Stimulated activated CD4-positive, alpha-beta T cell treated with anti-CD3 and anti-CD28 coated beads, Interleukin-12 subunit alpha, Interleukin-12 subunit beta, amount 100 ng/mL, for 4 hours (primary cell): ENCODE data around the gene GIMAP6.
"Not testable (repeated sequence)": the region's sequence is repeated elsewhere in the genome, so short reads cannot be mapped to it uniquely, and the experiment has no call there.

ENCODE experiments used
- DNase-seq: peaks from one replicate; pipeline ENCODE4 v3.0.0-alpha.2; 2020

The GIMAP6 gene

DNA sequence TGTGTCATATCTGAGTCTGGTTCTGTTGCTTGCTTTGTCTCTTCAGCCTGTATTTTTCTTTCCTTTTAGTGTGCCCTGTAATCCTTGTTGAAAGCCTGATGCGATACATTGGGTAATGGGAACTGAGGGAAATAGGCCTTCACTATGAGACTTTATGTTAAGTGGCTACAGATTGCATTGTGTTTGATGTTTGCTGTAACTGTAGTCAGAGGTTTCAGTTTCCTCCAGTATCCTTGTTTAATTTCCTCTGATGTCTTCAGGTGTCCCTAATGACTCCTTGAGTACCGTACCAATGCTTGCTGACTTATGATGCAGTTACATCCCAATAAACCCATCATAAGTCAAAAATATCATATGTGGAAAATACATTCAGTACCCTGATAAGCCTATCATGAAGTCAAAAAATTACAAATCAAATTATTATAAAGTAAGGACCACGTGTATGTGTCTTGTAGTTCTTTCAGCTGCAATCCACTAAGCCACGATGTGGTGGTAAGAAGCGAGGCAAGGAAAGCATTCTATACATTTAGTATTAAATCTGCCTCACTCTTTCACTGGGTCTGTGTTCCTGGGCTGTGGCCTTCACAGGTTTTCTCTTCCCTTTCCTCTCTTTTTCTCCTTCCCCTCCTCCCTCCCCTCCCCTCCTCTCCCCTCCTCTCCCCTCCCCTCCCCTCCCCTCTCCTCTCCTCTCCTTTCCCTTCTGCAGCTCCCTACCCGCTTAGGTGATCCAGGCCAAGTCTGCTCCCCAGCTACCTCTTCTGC lies 13.3 kb upstream of the GIMAP6 start:
- DNase-seq = no peak

DNA sequence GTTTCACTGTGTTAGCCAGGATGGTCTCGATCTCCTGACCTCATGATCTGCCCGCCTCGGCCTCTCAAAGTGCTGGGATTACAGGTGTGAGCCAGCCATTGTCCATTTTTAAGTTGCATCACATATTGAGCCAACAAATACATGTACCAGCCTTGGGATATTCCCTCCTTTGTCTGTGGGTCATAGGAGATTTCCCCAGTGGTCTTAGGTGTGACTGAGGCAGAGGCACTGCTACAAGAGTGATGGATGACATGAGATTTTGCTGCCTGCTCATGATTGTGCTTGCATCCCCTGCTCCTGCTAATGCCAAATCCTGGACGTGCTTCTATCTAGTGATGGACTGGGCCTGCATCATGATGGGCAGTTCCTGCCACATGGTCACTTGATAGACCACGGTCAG lies 10.7 kb upstream of the GIMAP6 start:
- no peak for DNase-seq

DNA sequence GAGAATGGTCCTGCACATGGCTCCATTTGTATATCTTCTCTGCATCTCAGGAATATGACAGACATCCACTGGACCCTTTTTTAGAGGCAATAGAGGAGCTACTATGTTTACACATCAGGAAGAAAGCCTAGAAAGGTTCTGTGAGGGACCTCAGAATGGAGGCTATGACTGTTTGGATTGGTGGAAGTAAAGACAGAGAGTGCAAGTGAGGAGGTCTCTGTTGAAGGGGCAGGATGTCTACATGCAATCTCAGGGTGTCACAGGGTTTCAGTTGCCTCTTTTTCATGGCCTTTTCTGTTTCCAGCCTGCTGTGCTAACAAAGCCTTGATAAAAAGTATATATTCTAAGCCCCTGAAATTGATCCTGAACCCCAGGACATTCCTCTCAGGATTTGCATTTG lies 9.7 kb upstream of the GIMAP6 start:
- DNase-seq = no peak

DNA sequence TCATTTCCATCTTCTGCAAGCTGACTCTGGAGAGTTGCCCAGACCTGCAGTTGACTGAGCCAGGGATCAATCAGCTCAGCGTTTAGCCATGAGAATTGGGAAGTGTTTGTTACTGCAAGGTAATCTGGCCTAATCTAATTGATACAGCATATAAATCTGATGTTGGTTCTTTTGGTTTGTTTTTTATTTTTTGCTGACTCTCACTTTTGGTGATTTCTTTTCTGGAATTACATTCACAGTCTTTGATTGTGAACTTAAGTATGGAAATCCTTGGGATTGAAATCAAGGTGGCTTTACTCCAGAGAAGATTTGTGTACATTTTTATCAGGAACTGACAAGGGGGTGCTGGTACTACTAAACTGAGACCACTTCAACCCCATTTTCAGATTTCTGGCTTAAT lies 1.7 kb upstream of the GIMAP6 start:
- DNase-seq = no peak

DNA sequence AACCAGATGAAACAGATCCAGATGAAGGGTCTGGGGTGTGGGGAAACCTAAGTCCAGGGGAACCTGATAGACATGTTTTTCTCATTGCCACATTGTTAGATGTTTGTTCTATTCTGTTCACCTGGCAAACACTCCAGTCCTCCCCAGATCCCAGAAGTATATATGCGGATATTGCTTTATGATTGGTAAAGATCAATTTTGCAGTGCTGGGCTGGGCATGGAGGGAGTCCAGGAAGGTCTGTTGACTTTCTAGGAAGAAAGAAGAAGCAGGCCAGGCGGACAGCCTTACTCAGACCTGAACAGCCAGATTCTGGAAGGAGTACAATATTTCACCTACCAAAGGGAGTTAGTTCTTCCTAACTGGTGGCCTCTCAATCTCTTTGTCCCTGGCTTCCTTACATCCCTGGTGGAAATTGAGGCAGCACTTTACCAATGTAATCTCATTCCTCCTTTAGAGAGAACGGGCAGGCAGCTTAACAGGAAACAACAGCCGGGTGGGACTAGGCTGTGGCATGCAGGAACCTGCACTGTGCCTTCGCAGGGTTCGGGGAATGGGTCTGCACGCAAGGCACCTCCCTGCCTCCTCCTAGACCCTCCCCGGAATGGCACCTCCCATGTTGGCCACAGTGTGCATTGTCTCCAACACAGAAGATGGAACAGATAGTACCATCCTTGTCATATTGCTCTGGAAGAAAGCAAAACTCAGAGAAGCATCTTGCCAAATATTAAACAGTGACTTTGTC lies 930 bp downstream of the GIMAP6 start:
- DNase-seq = peak; percentile 31

DNA sequence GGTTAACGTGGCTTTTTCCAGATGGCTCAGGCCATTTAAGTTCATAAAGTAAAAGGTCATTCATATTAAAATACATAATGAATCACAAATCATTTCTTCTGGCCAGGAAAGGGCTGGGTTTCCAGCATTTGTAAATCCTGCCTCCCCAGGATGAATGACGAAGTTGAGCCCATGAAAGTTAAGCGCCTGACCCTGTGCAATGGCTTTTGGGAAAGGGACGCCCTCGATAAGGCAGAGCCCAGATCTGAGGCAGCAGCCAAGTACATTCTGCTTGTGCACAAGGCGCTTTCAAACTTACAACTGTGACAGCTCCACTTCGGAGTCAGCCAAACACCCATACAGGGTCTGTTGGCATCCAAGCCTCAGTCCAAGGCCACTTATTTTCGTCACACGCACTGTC lies 2.8 kb downstream of the GIMAP6 start:
- DNase-seq = no peak

DNA sequence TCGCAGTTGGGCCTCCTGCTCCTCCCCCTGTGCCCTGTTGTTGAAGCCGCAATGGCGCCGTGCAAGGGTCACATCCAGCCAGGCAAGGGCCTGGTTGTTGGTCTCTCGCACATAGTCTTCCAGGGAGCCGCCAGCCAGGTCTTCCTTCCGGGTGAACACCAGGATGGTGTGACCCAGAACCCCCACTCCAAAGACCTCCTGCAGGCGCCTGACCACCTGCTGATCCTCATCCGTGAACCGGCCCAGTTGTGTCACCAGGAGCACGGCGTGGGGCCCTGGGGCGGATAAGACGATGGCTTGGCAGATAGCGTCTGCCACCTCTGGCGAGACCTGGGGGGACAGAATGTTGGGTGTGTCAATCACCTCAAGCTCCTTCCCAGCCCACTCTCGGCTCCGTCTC lies 4.2 kb downstream of the GIMAP6 start:
- no peak for DNase-seq

DNA sequence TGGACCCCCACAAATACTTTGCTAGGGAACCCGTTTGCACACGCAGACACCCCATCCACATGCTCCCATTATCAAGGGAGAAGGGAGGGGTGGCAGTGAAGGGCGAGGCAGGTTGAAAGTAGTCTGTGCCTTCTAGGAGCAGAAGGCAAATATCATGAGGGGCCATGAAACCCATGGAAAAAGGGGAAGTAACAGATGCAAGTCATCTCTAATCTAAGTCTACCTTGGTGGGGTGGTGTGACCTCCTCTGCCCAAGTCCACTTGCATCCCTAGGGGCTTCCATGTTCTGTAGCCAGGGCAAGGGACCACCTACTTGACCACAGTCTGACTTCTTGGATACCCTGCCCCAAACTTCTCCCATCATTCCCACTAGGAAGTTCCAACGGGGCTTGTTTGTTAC lies 5.5 kb downstream of the GIMAP6 start:
- DNase-seq = no peak

DNA sequence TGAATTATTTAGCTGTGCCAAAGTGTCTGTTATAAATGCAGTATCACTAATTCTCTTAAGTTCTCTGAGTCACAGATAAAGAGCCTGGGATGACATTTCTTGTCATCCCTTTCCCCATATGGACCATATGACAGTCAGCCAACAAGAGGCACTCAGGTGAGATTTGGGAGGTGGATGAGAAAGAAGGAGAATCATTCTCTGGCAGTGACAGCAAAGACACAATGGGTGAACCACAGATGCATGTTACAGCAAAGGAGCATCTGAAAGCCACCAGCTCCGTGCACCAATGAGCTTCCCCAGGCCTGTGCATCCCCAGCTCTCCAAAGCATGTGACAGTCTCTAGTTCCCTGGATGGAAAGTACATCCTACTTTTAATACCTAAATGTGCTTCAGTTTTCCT lies 10.8 kb downstream of the GIMAP6 start:
- no peak for DNase-seq

DNA sequence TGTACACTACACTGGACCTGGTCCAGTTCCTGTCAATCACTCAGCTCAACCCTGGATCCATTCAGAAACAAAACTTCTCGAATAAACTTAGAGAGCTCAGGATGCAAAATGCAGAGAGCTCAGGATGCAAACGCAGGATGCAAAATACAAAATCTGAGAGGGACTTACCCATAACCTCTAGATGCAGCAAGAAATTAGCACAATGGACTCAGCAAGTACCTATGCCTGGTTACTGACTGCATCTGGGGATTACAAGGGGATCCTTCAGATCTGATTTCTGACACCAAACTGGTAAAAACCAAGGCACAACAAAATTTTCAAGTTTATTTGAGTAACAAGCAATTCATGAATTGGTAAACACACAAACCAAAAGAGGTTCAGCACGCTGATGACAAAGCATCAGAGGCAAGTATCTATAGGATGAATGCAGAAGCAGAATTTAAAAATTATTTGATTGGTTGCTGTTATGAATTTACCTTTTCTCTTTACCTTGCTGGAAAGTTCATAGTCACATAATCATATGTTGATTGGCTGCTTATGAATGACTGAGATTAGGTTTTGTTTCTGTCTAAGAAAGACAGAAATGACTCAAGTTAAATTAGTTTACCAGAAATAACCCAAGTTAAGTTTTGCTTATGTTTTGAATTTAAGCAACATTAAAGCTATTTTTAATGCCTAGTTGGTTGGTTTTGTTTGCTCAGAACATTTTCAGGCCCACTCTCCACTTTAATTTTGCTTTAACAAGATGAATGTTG lies 11.4 kb downstream of the GIMAP6 start:
- no peak for DNase-seq

DNA sequence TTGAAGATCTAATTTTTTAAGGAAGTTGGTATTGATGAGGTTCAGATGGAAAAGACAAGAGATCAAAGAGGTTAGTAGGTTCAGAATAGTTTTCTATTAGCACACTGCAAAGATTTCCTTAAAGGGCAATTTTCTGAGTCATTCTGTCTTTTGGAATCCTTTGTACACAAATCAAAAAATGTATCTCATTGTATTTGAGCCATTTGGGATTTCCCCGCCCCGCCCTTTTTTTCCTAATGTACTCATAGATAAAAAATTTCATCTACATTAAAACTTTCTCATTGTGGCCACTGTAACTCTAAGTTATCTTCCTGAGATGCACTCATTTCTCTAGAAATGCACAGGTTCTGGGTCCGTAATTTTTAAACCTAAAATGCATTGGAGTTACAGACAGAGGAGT lies 12.1 kb downstream of the GIMAP6 start:
- no peak for DNase-seq

DNA sequence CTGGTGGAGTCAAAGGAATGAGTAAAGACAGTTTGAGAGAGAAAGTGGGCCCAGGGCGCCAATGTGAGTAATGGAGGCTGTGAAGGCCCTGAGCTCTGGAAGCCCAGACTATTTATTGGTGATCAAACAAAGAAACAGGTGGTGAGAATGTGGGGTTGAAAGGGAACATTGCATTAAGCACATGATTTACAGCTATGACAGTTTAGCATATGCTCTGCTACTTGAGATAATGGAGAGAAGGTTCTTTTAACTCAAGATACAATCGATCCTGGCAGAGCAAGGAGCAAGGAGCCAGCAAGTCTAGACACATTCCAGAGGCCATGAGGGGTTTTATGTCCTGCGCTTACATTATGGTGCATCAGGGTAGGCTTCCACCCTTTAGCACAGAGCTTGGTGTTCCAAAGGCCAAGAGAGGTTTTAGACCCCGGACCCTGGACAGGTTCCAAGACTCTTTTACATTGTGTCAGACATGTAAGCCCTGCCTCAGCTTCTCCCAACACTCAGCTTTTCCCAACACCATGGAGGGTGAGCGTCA lies 16.9 kb downstream of the GIMAP6 start:
- DNase-seq = not testable (repeated sequence)

DNA sequence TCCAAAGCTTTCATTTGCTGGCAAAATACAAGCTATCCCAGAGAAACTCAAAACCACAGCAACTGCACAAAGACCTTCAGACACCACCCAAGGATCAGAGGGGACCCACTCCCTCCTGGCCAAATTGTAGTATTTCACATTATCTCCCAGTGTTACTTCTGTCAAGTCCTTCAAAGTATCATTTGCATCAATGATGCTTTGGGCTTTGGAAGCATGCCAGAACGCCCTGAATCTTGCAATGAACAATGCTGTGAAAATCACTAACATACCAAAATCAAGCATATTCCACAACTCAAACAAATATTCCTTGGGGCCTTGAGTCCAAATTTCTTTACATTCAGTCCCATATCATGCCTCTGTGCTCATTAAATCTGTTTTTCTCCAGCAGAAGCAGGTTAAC lies 17.8 kb downstream of the GIMAP6 start:
- not testable (repeated sequence) for DNase-seq

DNA sequence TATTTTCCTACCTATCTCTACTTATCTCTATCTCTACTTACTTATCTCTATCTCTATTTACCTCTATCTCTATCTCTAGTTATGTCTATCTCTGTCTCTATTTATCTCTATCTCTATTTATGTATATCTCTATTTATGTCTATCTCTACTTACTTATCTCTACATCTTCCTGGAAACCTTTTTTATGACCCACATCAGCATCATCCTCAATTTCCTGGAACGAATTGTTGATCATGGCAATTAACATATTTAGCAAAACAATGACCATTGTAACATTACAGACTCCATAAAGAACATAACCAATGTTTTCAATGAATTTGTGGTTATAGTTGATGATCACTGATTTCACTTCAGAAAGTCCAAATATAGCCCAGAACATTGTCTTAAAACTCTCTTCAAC lies 18.3 kb downstream of the GIMAP6 start:
- DNase-seq = no peak

DNA sequence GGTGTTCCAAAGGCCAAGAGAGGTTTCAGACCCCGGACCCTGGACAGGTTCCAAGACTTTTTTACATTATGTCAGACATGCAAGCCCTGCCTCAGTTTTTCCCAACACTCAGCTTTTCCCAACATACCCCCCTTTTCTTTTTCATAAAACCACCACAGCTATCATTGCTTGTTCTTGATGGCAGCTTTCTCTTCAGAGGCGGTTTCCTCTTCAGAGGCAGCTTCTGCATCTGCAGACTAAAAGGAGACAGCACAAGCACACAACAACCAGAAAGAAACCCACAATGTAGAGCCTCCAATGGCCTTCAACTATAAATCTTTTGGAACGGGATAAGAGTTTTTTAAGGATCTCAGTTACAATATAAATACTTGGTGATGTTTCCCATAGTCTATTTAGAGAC lies 19.3 kb downstream of the GIMAP6 start:
- DNase-seq = no peak

DNA sequence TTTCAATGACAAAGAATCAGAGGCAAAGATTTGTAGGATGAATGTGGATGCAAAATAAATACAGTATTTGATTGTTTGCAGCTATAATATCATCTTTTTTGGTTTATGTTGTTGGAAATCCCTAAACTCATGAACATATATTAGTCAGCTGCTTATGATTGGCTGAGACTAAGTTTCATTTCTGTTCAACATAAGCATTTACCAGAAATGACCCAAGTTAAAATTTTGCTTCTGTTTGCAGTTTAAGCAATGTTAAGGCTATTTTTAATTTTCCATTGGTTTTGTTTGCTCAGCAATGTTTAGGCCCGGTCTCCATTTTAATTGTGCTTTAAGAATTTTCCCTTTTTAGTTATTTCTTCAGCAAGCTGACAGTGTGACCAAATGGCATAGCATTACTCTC lies 22.0 kb downstream of the GIMAP6 start:
- no peak for DNase-seq

DNA sequence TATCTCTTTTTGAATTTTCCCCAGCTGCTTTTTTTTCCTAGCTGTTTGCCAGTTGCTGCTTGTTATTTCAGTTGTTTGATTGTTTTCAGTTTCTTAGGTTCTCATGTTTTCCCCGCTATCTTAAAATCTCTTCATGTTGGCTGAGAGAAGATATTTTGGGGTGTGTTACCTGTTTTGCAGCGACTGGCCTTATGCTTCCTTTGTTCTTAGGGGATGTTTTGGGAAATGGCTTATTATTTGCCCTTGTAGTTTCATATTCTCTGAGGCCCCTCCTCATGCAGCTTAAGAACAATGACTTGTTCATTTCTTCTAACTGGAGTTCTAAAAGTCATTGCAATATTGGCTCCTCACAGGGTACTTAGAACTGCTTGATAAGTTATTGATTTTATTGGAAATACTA lies 28.6 kb downstream of the GIMAP6 start:
- DNase-seq = not testable (repeated sequence)

DNA sequence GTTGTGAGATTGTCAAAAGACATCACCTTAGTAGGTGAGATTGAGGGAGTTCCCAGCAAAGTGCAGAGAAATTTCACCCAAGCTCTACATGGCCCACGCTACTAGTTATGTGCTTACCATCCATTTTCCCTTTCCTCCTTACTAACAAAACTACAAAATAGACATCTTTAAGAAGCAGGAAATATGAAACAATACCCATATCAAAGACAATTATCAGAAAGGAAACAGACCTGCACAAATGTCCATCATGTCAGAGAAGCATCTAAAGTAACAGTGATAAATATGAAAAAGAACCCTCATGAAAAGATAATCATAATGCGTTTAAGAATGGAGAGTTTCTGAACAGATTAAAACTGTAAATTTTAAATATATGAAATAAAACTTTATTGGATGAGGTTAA lies 36.8 kb downstream of the GIMAP6 start:
- no peak for DNase-seq

DNA sequence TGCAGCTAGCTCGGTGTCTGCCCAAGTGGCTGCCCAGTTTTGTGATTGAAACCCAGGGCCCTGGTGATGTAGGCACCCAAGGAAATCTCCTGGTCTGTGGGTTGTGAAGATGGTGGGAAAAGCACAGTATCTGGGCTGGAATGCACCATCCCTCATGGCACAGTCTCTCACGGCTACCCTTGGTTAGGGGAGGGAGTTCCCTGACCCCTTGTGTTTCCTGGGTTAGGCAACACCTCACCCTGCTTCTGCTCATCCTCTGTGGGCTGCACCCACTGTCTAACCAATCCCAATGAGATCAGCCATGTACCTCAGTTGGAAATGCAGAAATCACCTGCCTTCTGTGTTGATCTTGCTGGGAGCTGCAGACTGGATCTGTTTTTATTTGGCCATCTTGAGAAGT lies 37.4 kb downstream of the GIMAP6 start:
- DNase-seq = no peak

DNA sequence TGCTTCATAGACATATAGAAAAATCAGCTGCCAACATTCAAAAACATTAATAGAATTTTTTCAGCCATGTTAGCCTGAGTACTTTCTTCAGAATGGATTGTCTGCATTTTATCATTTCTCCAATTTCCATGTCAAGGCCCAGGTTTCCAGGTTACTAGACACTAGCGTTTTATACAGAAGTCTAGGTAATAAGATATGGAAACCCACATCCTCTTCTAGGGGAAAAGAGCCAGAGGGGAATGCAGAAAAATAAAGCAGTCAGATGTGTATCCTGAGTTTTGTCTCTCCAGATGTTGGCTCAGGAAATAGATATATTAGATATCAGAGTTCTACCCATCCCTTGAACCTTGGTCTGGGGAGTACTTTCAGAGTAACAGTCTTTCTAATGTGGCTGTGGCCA lies 44.6 kb downstream of the GIMAP6 start:
- no peak for DNase-seq

DNA sequence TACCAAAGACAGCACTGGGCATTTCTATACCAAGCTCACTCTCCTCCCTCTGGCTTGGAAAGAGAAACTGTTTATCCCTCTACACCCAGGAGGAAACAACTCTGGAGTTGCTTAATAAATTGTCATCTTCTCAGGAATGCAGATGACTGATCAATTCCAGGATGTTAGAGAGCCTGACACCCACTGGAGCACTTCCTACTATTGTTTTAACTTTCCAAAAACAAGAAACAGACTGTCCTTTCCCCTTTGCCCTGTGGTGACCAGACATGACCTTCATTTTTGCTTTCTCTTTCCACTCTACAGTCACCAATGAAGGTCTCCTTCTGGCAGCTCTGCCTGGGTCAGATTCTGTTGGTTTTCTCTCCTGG lies 45.4 kb downstream of the GIMAP6 start:
- DNase-seq = no peak

DNA sequence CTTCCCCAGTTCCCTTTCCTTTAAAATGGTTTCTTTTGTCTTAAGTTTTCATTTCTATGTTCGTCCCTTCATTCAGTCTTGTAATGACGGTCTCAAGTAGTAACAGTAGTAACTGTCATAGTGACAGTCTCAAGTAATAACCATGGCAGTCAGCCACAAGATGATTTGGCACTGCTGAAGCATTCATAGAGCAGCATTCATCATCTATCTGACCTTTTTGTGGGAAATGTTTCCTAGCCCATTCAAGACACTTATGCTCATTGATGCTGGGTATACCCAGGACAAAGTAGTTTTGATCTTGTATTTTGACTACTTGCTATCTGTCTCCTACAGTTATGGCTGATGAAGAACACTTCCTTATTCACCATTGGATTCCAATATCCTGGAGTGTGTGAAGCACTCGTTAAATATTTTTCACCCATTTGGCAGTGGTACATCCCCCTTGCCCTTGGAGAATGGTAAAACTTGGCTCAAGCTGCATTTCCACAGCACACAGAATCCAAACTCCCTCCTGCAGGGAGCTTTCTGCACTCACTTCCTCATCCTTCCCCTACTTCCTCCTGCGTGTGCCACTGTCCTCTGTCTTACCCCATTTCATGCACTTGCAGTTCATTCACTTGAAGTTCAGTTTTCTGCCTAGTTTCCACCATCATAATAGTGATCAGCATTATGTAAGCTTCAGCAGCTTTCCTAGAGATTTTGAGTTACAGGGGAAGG lies 46.0 kb downstream of the GIMAP6 start:
- DNase-seq = no peak

DNA sequence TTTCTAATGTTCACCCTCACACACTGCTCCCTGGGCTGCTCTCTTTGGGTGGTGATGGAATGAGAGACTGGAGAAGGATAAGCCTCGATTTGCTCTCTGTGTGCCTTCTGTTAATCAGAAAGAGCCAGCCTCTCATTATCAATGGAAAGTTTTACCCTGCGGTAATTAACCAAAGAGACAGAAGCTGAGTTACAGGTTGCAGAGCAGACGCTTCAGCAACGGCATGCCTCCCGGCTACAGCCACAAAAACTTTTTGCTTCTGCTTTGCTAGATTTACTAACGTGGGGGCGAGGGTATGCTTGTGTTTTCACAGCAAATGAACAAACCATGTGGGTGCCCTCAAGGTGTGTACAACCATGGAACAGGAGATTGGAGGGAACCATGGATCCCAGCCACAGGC lies 47.0 kb downstream of the GIMAP6 start:
- DNase-seq = no peak
